K562 (cell line): ENCODE measurements around the gene NDUFA5. TPM values are rescaled to one million over a fixed set of nuclear protein-coding genes. Genes with fewer than 3 reads are reported as not detected.
A peak's percentile ranks its signal among the peaks of the same experiment; 100 is the strongest.

ENCODE experiments used
- BRCA1 ChIP-seq, 2 experiments: fragments of 450-650 bp in 1 of 2; sonication (generic) in 1 of 2; formaldehyde crosslinking in 1 of 2; IDR thresholded peaks; 2 replicates each; pipeline versions ENCODE4 v1.5.0 to v1.6.1; 2017 to 2020; ENCODE audit warnings: mild to moderate bottlenecking in 1 of 2, missing genetic modification reagents in 1 of 2
- CBX5 ChIP-seq: IDR thresholded peaks from 2 replicates; pipeline ENCODE4 v1.6.1; 2014; ENCODE audit warnings: low read depth, borderline replicate concordance
- E2F4 ChIP-seq: sonication (generic); formaldehyde crosslinking; IDR thresholded peaks from 2 replicates; pipeline ENCODE4 v1.8.0; 2022; ENCODE audit warnings: mild to moderate bottlenecking, low read depth, missing genetic modification reagents
- HEY1 ChIP-seq: fragments of 250-450 bp; sonication (Bioruptor Pico); IDR thresholded peaks from 2 replicates; pipeline ENCODE4 v1.5.0; 2020; ENCODE audit warnings: mild to moderate bottlenecking, moderate library complexity, borderline replicate concordance
- MLLT1 ChIP-seq, 2 experiments: fragments of 450-650 bp; IDR thresholded peaks; 2 replicates each; pipeline ENCODE4 v1.6.1; 2016
- NFRKB ChIP-seq: fragments of 450-650 bp; IDR thresholded peaks from 2 replicates; pipeline ENCODE4 v1.6.1; 2016; ENCODE audit warnings: low read depth
- PHB2 ChIP-seq: fragments of 450-650 bp; IDR thresholded peaks from 2 replicates; pipeline ENCODE4 v1.6.1; 2017; ENCODE audit warnings: low read depth
- SIX5 ChIP-seq, 2 experiments: IDR thresholded peaks; 2 replicates each; pipeline ENCODE4 v1.6.1; 2011; ENCODE audit warnings: low read length in 2 of 2, borderline replicate concordance in 1 of 2, low read depth in 1 of 2, mild to moderate bottlenecking in 1 of 2, moderate library complexity in 1 of 2; ENCODE audit not compliant: insufficient read depth in 1 of 2
- SMAD2 ChIP-seq: fragments of 150-350 bp; IDR thresholded peaks from 2 replicates; pipeline ENCODE4 v1.6.1; 2014; ENCODE audit warnings: low read depth, mild to moderate bottlenecking, low read length
- ZBTB17 ChIP-seq: fragments of 450-650 bp; formaldehyde crosslinking; IDR thresholded peaks from 2 replicates; pipeline ENCODE4 v1.4.0; 2020; ENCODE audit warnings: mild to moderate bottlenecking
- ZBTB40 ChIP-seq, 2 experiments: fragments of 450-650 bp in 1 of 2; sonication (generic) in 1 of 2; formaldehyde crosslinking in 1 of 2; IDR thresholded peaks; 2 replicates each; pipeline versions ENCODE4 v1.7.1 to v1.9.0; 2016 to 2022; ENCODE audit warnings: inconsistent platforms in 1 of 2, mild to moderate bottlenecking in 1 of 2, missing genetic modification reagents in 1 of 2
- ZBTB8A ChIP-seq: fragments of 450-650 bp; IDR thresholded peaks from 2 replicates; pipeline ENCODE4 v1.6.1; 2018; ENCODE audit warnings: mild to moderate bottlenecking, moderate library complexity; ENCODE audit not compliant: partially characterized antibody
- ZNF140 ChIP-seq: fragments of 250-450 bp; sonication (Bioruptor Pico); IDR thresholded peaks from 2 replicates; pipeline ENCODE4 v1.8.0; 2021; ENCODE audit warnings: moderate library complexity, mild to moderate bottlenecking, inconsistent platforms
- ZNF224 ChIP-seq: sonication (generic); formaldehyde crosslinking; IDR thresholded peaks from 2 replicates; pipeline ENCODE4 v1.8.0; 2022; ENCODE audit warnings: mild to moderate bottlenecking, missing genetic modification reagents
- ZNF79 ChIP-seq: fragments of 250-450 bp; sonication (Bioruptor Pico); IDR thresholded peaks from 2 replicates; pipeline ENCODE4 v1.4.0; 2020; ENCODE audit warnings: low read depth, mild to moderate bottlenecking, moderate library complexity
- polyA plus RNA-seq, 8 experiments: library from polyadenylated mRNA; depleted of rRNA in 4 of 8; stranded (reverse) in 5 of 8; unstranded in 3 of 8; fragments of >200 nt; fragmentation: Nextera tagmentation in 2 of 8; fragmentation: Illumina TruSeq in 1 of 8; extraction: Ambion mirVana in 2 of 8; extraction: Trizol in 1 of 8; gene quantifications; 2 replicates each; pipeline versions ENCODE4 v1.2.1 to v1.2.3, GENCODE V29; 2011 to 2014; ENCODE audit warnings: inconsistent platforms in 1 of 8, missing spikeins in 1 of 8
- total RNA-seq, 7 experiments: library from RNA; depleted of rRNA in 6 of 7; stranded (reverse); fragments of >200 nt in 6 of 7; fragmentation: Illumina TruSeq in 2 of 7; extraction: Trizol in 2 of 7; gene quantifications; 2 replicates each; pipeline versions ENCODE4 v1.2.1 to v1.2.3, GENCODE V29; 2011 to 2021; ENCODE audit warnings: low replicate concordance in 1 of 7

NDUFA5 gene
- total and polyA plus RNA-seq, 9 of the 15 experiments (the other 6 are each of a cell fraction or from before 2014, with no cell fraction given) = 155 to 677 (median 269) TPM

- TF ChIP-seq MLLT1 (IDR thresholded peaks at IDR 0.05) (peak; percentile 69 to 88; a peak in 3 of 4 replicates), ZBTB8A (no peak), PHB2 (peak; percentile 61; the same call in 1 of the 2 replicates), E2F4 (CRISPR knock-in tag) (no peak), ZBTB40 (IDR thresholded peaks at IDR 0.05) (peak; percentile 38), ZBTB40 (CRISPR knock-in tag; IDR thresholded peaks at IDR 0.05) (no peak), CBX5 (no peak), SIX5 (IDR thresholded peaks at IDR 0.05; ENCODE audit: borderline replicate concordance in 1 of 2, insufficient read depth in 1 of 2, low read depth in 1 of 2, low read length in 2 of 2) (no peak), BRCA1 (IDR thresholded peaks at IDR 0.05) (no peak), BRCA1 (CRISPR knock-in tag; IDR thresholded peaks at IDR 0.05) (no peak), HEY1 (CRISPR knock-in tag) (no peak), NFRKB (0 out of 2 replicates have a peak, but pooled peaks have one; percentile 43), SMAD2 (no peak), ZNF140 (no peak), ZNF79 (CRISPR knock-in tag) (no peak), ZNF224 (CRISPR knock-in tag) (no peak), ZBTB17 (CRISPR knock-in tag) (no peak)
These were observed 23.0 kb downstream of the NDUFA5 start, which contains the start of gene IQUB (continued) for GRCh38 chr7:123534383-123535260.
